Measurements from ENCODE around the gene ZFAND6. TPM values are rescaled to one million over a fixed set of nuclear protein-coding genes. Genes with fewer than 3 reads are reported as not detected.

Gene ZFAND6
- total and polyA plus RNA-seq, 10 of the 15 experiments (the other 5 are each of a cell fraction or from before 2014, with no cell fraction given) = 78.9 to 179 (median 135) TPM

DNA sequence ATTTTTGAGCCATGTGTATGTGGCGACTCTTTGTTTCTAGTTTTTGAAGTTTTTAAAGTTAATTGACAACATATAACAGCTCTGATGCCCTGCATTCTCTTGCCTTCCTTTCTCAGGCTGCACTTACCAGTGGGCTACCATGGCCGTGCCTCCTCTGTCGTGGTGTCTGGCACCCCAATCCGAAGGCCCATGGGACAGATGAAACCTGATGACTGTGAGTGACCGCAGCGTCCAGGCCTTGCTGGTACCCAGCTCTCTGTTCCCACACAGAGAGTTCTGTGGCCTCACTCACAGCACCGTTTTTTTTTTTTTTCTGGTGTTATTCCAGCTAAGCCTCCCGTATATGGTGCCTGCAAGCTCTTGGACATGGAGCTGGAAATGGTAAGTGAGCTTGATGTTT, 108.5 kb downstream of the ZFAND6 start:
- intact Hi-C loops (cut with micrococcal nuclease; ENCODE audit: unreplicated experiment) = no loop called here
- FAIRE-seq (no peak), DNase-seq (ENCODE audit: low read depth, low spot score) (no peak), ATAC-seq (no peak)
- H3K9ac ChIP-seq (ENCODE audit: control insufficient read depth, insufficient read depth, low read length) = no peak overlapping the region
- no peak for TF ChIP-seq CHD1 (IDR thresholded peaks at IDR 0.05; ENCODE audit: low read depth, low read length)
- TF ChIP-seq, protein P1, sequence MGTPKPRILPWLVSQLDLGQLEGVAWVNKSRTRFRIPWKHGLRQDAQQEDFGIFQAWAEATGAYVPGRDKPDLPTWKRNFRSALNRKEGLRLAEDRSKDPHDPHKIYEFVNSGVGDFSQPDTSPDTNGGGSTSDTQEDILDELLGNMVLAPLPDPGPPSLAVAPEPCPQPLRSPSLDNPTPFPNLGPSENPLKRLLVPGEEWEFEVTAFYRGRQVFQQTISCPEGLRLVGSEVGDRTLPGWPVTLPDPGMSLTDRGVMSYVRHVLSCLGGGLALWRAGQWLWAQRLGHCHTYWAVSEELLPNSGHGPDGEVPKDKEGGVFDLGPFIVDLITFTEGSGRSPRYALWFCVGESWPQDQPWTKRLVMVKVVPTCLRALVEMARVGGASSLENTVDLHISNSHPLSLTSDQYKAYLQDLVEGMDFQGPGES (IDR thresholded peaks at IDR 0.05) = no peak
- no peak for TF ChIP-seq POLR2AphosphoS2 (IDR thresholded peaks at IDR 0.05; ENCODE audit: low read depth, low read length)
- no peak for TF ChIP-seq HCFC1 (IDR thresholded peaks at IDR 0.05; ENCODE audit: low read length)
- no peak for TF ChIP-seq EP300 (IDR thresholded peaks at IDR 0.05; ENCODE audit: borderline replicate concordance in 1 of 2, control insufficient read depth in 1 of 2, low read depth in 2 of 2, low read length in 2 of 2)
- no peak for TF ChIP-seq TAF1 (IDR thresholded peaks at IDR 0.05; ENCODE audit: borderline replicate concordance, low read depth, low read length)
- no peak for TF ChIP-seq SUZ12 (IDR thresholded peaks at IDR 0.05; ENCODE audit: unreplicated experiment)
- TF ChIP-seq, protein P2, sequence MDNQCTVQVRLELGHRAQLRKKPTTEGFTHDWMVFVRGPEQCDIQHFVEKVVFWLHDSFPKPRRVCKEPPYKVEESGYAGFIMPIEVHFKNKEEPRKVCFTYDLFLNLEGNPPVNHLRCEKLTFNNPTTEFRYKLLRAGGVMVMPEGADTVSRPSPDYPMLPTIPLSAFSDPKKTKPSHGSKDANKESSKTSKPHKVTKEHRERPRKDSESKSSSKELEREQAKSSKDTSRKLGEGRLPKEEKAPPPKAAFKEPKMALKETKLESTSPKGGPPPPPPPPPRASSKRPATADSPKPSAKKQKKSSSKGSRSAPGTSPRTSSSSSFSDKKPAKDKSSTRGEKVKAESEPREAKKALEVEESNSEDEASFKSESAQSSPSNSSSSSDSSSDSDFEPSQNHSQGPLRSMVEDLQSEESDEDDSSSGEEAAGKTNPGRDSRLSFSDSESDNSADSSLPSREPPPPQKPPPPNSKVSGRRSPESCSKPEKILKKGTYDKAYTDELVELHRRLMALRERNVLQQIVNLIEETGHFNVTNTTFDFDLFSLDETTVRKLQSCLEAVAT (IDR thresholded peaks at IDR 0.05) = no peak
- TF ChIP-seq RBBP5 (conservative IDR thresholded peaks at IDR 0.05) = no peak
- no peak for TF ChIP-seq CBFB (IDR thresholded peaks at IDR 0.05; ENCODE audit: low read depth)
- in situ Hi-C loops (cut with MboI) = no loop called here
- RAD21 ChIA-PET (ENCODE audit: unreplicated experiment) = interaction anchor here (0.6 to 0.7 kb wide), 2 partner anchors 526 to 1866 kb away, joined by 3 read pairs; no protein-coding TSS in a partner anchor
- H3K4me1 ChIP-seq (ENCODE audit: control insufficient read depth, insufficient read depth, low read length) = no peaks in the 10 kb centered on the region; the same call in 1 of the 2 replicates
- no peak overlapping the region for H3K4me2 ChIP-seq (ENCODE audit: control insufficient read depth, insufficient read depth)
- BruUV-seq (replicated peaks) = no TSS peak
- no peaks in the 10 kb centered on the region for H3K9me3 ChIP-seq (replicated peaks; ENCODE audit: control insufficient read depth, insufficient read depth, low read length)
- H3K27ac ChIP-seq (ENCODE audit: control insufficient read depth, insufficient read depth) = no peak overlapping the region
- H4K20me1 ChIP-seq (ENCODE audit: control insufficient read depth, insufficient read depth) = no peaks in the 10 kb centered on the region
- H2AFZ ChIP-seq (ENCODE audit: control insufficient read depth, low read depth, low read length) = no peak overlapping the region
- CTCF ChIA-PET = interaction anchor here (0.7 to 1.6 kb wide), 4 partner anchors 18 to 572 kb away, joined by 3 to 4 read pairs (median 4); no protein-coding TSS in a partner anchor
- POLR2A ChIA-PET = interaction anchor here (1.0 kb wide), 1 partner anchor 23 kb away, joined by 3 read pairs; no protein-coding TSS in a partner anchor
- H3K27me3 ChIP-seq (replicated peaks in 1 of 2; ENCODE audit: control insufficient read depth in 2 of 2, insufficient read depth in 2 of 2, low read length in 1 of 2) = no peaks in the 10 kb centered on the region
- H3K4me3 ChIP-seq = no peak overlapping the region
- peaks cover under 1 to 7% of the 10 kb centered on the region in 2 experiments; a peak in 3 of 4 replicates for H3K36me3 ChIP-seq (ENCODE audit: control insufficient read depth in 2 of 2, insufficient read depth in 2 of 2, low read length in 1 of 2)
- WGBS (ENCODE audit: insufficient coverage, insufficient replicate concordance, low lambda C conversion rate, missing lambda C conversion rate) = 94% methylated on average over 8 of the region's 8 CpGs
- SMC1A ChIA-PET (ENCODE audit: uncharacterized antibody, unreplicated experiment) = interaction anchor here (0.8 to 1.1 kb wide), 3 partner anchors 9 to 315 kb away, joined by 3 to 4 read pairs (median 3); no protein-coding TSS in a partner anchor
- H3K79me2 ChIP-seq (ENCODE audit: control insufficient read depth, insufficient read depth, low read length) = no peaks in the 10 kb centered on the region

Measured in GM12878 (cell line).